GM21526 (cell line): ENCODE results near the gene CDC123.
A peak's percentile ranks its signal among the peaks of the same experiment; 100 is the strongest.
"Not testable (repeated sequence)": the region's sequence is repeated elsewhere in the genome, so short reads cannot be mapped to it uniquely, and the experiment has no call there.

Source experiments
- ATAC-seq: cut with Tn5 transposase; IDR thresholded peaks from one replicate; pipeline ENCODE4 v1.9.1; 2021; ENCODE audit warnings: moderate library complexity; ENCODE audit not compliant: unreplicated experiment, low FRiP score

The CDC123 gene

GRCh38 chr10:12189426-12189825, 6.6 kb upstream of the CDC123 start:
- ATAC-seq = no peak

GRCh38 chr10:12191715-12192114, 4.3 kb upstream of the CDC123 start:
- no peak for ATAC-seq

- no peak for ATAC-seq
Observed at GRCh38 chr10:12193193-12193592, 2.8 kb upstream of the CDC123 start.

GRCh38 chr10:12194752-12195271, 1.2 kb upstream of the CDC123 start:
- no peak for ATAC-seq

- peak; percentile 4 for ATAC-seq
Observed at GRCh38 chr10:12195281-12195602, 746 bp upstream of the CDC123 start.

- no peak for ATAC-seq
Observed at GRCh38 chr10:12196531-12197211, 683 bp downstream of the CDC123 start.

- no peak for ATAC-seq
Observed at GRCh38 chr10:12198156-12198555, 2.2 kb downstream of the CDC123 start.

GRCh38 chr10:12200850-12201249, 4.9 kb downstream of the CDC123 start:
- no peak for ATAC-seq

- ATAC-seq = no peak
Observed at GRCh38 chr10:12201543-12201942, 5.6 kb downstream of the CDC123 start.

GRCh38 chr10:12202226-12202625, 6.2 kb downstream of the CDC123 start:
- ATAC-seq = no peak

GRCh38 chr10:12205082-12205481, 9.1 kb downstream of the CDC123 start:
- ATAC-seq = no peak

GRCh38 chr10:12207114-12207513, 11.1 kb downstream of the CDC123 start:
- no peak for ATAC-seq

- no peak for ATAC-seq
Observed at GRCh38 chr10:12208460-12208859, 12.5 kb downstream of the CDC123 start.

GRCh38 chr10:12212454-12212853, 16.5 kb downstream of the CDC123 start:
- no peak for ATAC-seq

GRCh38 chr10:12213621-12214020, 17.6 kb downstream of the CDC123 start:
- no peak for ATAC-seq

- ATAC-seq = no peak
Observed at GRCh38 chr10:12214093-12214492, 18.1 kb downstream of the CDC123 start.

- ATAC-seq = no peak
Observed at GRCh38 chr10:12214763-12215218, 18.8 kb downstream of the CDC123 start.

- no peak for ATAC-seq
Observed at GRCh38 chr10:12218991-12219390, 23.0 kb downstream of the CDC123 start.

GRCh38 chr10:12221323-12222298, 25.6 kb downstream of the CDC123 start:
- no peak for ATAC-seq

- ATAC-seq = no peak
Observed at GRCh38 chr10:12225444-12225843, 29.5 kb downstream of the CDC123 start.

- ATAC-seq = not testable (repeated sequence)
Observed at GRCh38 chr10:12226438-12226837, 30.4 kb downstream of the CDC123 start.
